Nephron (organoid): ENCODE measurements around the gene DDA1.
A peak's percentile ranks its signal among the peaks of the same experiment; 100 is the strongest.
"Not testable (repeated sequence)": the region's sequence is repeated elsewhere in the genome, so short reads cannot be mapped to it uniquely, and the experiment has no call there.

Experiments used
- H3K27ac Mint-ChIP-seq, 3 experiments: 2 replicates each; pipeline ENCODE4 v1.8.0; 2020; ENCODE audit warnings: mixed read lengths in 3 of 3, mild to moderate bottlenecking in 2 of 3, moderate library complexity in 1 of 3
- H3K27me3 Mint-ChIP-seq: 2 replicates; pipeline ENCODE4 v1.8.0; 2021; ENCODE audit warnings: low read depth, mild to moderate bottlenecking, moderate library complexity, mixed read lengths
- H3K36me3 Mint-ChIP-seq: 2 replicates; pipeline ENCODE4 v1.8.0; 2020; ENCODE audit warnings: low read depth, mixed read lengths
- H3K4me1 Mint-ChIP-seq: 2 replicates; pipeline ENCODE4 v1.8.0; 2020; ENCODE audit warnings: mixed read lengths
- H3K4me3 Mint-ChIP-seq, 3 experiments: 2 replicates each; pipeline ENCODE4 v1.8.0; 2020; ENCODE audit warnings: mild to moderate bottlenecking in 3 of 3, mixed read lengths in 3 of 3, moderate library complexity in 2 of 3
- H3K9me3 Mint-ChIP-seq: 2 replicates; pipeline ENCODE4 v1.8.0; 2020; ENCODE audit warnings: mixed read lengths
- TF ChIP-seq, protein P1 (sequence below), 3 experiments: fragments of 200-600 bp; sonication (generic); IDR thresholded peaks; one replicate each; pipeline ENCODE4 v1.5.0; 2021; ENCODE audit warnings: antibody characterized with exemption in 3 of 3; ENCODE audit not compliant: unreplicated experiment in 3 of 3

Gene DDA1

DNA sequence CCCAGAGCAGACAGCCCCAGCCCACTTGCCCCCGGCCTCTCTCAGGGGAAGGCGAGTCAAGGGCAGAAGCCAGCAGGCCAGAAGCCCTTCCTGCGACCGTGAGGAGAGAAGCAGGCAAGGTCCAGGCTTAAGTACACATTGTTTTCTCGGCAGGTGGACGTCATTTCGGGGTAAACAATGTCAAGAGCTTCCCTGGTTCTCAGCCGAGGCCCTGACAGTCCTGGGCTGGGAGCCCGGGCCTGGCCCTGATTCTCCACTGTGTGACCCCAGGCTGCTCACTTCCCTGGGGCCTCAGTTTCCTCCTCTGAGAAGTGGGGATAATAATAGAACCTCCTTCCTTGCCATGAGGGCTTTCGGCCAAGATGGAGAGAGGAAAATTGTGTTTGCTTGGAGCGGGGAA lies 48.4 kb downstream of the DDA1 start:
- Mint-ChIP-seq H3K4me3 (no peak overlapping the region), H3K27me3 (no peaks in the 10 kb centered on the region), H3K27ac (no peak overlapping the region), H3K9me3 (no peaks in the 10 kb centered on the region), H3K36me3 (peaks cover 3% of the 10 kb centered on the region), H3K4me1 (no peaks in the 10 kb centered on the region)
- TF ChIP-seq, protein P1, sequence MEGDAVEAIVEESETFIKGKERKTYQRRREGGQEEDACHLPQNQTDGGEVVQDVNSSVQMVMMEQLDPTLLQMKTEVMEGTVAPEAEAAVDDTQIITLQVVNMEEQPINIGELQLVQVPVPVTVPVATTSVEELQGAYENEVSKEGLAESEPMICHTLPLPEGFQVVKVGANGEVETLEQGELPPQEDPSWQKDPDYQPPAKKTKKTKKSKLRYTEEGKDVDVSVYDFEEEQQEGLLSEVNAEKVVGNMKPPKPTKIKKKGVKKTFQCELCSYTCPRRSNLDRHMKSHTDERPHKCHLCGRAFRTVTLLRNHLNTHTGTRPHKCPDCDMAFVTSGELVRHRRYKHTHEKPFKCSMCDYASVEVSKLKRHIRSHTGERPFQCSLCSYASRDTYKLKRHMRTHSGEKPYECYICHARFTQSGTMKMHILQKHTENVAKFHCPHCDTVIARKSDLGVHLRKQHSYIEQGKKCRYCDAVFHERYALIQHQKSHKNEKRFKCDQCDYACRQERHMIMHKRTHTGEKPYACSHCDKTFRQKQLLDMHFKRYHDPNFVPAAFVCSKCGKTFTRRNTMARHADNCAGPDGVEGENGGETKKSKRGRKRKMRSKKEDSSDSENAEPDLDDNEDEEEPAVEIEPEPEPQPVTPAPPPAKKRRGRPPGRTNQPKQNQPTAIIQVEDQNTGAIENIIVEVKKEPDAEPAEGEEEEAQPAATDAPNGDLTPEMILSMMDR (IDR thresholded peaks at IDR 0.05; ENCODE audit: unreplicated experiment in 3 of 3): no peak

GRCh38 chr19:17358395-17358794 lies 49.0 kb downstream of the DDA1 start:
- H3K27ac Mint-ChIP-seq: no peak overlapping the region
- no peaks in the 10 kb centered on the region for H3K9me3 Mint-ChIP-seq
- H3K27me3 Mint-ChIP-seq: no peaks in the 10 kb centered on the region
- TF ChIP-seq, protein P1 (IDR thresholded peaks at IDR 0.05; ENCODE audit: unreplicated experiment in 3 of 3): no peak
- peaks cover 3% of the 10 kb centered on the region for H3K36me3 Mint-ChIP-seq
- H3K4me1 Mint-ChIP-seq: no peaks in the 10 kb centered on the region
- H3K4me3 Mint-ChIP-seq: no peak overlapping the region

DNA sequence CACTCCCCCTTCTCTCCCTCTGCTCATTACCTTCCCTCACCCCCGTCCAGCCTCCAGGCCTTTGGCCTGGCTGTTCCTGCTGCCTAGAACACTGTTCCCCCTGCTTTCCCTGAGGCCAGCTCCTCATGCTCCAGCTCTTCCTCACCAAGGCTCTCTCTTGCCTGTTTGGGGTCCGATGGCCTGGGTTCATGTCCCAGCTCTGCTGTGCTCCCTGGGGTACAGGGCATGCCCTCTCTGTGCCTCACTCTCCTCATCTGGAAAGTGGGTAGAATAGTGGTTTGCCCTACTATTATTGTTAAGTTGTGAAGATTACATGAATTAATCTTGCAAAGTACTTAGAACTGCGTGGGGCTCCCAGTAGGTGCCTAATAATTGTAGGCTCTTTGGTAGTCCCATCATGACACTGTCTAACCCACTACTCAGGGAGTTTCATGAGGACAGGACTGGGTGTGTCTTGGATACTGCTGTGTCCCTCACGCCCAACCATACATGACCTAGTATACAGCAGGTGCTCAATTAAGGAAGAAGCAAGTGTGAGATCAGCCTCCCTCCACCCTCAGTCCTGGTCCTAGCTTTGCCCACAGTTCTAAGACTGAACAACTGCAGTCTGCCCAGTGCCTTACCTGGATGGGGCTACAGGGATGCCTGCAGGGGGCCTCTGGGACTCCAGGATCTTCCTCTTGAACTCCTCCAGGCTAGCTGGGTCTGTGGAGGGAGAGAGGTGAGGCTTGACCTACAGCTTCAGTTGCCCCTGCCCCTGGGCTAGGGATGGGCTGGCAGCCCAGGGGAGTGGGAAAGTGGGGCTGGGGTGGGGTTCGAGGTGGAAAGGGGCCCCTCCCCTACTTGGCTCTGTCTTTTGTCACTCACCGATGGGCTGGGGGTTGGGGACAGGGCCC lies 50.8 kb downstream of the DDA1 start:
- Mint-ChIP-seq H3K4me1 (no peaks in the 10 kb centered on the region), H3K27me3 (no peaks in the 10 kb centered on the region), H3K9me3 (no peaks in the 10 kb centered on the region), H3K4me3 (no peak overlapping the region), H3K36me3 (peaks cover 7% of the 10 kb centered on the region), H3K27ac (no peak overlapping the region)
- TF ChIP-seq, protein P1 (IDR thresholded peaks at IDR 0.05; ENCODE audit: unreplicated experiment in 3 of 3): no peak

- H3K4me1 Mint-ChIP-seq, H3K4me3 Mint-ChIP-seq, H3K9me3 Mint-ChIP-seq, H3K27ac Mint-ChIP-seq, H3K27me3 Mint-ChIP-seq: not testable (repeated sequence)
- H3K36me3 Mint-ChIP-seq: peaks cover 11% of the 10 kb centered on the region
Observed at GRCh38 chr19:17363852-17364605, 54.7 kb downstream of the DDA1 start.

GRCh38 chr19:17365361-17365760 lies 56.0 kb downstream of the DDA1 start:
- peaks cover 10% of the 10 kb centered on the region for H3K36me3 Mint-ChIP-seq
- H3K9me3 Mint-ChIP-seq: no peaks in the 10 kb centered on the region
- peaks cover 5% of the 10 kb centered on the region for H3K27me3 Mint-ChIP-seq

GRCh38 chr19:17370026-17370587 lies 60.7 kb downstream of the DDA1 start:
- Mint-ChIP-seq H3K9me3 (no peaks in the 10 kb centered on the region), H3K4me3 (no peak overlapping the region), H3K36me3 (peaks cover 8% of the 10 kb centered on the region), H3K27ac (peak overlapping the region in 2 of 3 experiments; percentile 43 to 63), H3K4me1 (no peaks in the 10 kb centered on the region), H3K27me3 (peaks cover 8% of the 10 kb centered on the region)
- TF ChIP-seq, protein P1 (IDR thresholded peaks at IDR 0.05; ENCODE audit: unreplicated experiment in 3 of 3): no peak

More at GRCh38 chr19:17365361-17365760, 56.0 kb downstream of the DDA1 start:
- Mint-ChIP-seq H3K27ac (no peak overlapping the region), H3K4me3 (no peak overlapping the region), H3K4me1 (no peaks in the 10 kb centered on the region)
- TF ChIP-seq, protein P1 (IDR thresholded peaks at IDR 0.05; ENCODE audit: unreplicated experiment in 3 of 3): no peak
